ENCODE data around the gene TMCC3.

Gene TMCC3

GRCh38 chr12:94673496-94673895, 23.1 kb upstream of the TMCC3 start:
- no peak for DNase-seq

- DNase-seq = no peak
Measured at GRCh38 chr12:94671917-94672316, 21.6 kb upstream of the TMCC3 start.

DNA sequence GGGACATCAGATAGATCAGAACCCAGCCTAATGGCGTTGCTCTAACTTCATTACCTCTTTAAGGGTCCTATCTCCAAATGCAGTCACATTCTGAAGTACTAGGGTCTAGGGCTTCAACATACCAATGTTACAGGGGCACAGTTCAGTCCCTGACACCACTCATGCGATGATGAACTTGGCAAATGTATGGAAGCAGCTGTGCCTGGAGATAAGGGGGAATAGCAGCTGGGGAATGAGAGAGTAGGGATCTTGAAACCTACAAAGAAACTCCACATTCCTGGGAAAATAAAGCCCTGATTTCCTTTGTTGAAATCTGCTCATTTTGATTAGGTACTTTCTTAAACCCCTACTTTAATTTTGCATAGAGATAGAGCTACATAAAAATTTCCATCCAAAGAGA, 20.5 kb upstream of the TMCC3 start:
- DNase-seq = no peak

DNA sequence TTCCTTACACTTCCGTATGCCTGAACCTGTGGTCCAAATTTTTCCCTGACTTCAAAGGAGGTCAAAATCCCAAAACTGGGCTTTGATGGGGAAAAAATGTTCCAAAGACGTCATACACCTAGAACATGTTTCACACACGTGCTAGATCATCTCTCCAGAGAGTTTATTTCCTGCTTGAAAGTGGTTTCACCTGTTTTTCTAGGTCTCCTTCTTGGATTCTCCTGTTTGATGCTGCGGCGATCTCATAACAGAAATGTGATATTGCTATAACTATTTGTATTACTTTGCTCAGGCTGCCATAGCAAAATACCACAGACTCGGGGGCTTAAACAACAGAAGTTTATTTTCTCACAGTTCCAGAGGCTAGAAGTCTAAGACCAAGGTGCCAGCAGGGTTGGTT, 19.7 kb upstream of the TMCC3 start:
- no peak for DNase-seq

DNA sequence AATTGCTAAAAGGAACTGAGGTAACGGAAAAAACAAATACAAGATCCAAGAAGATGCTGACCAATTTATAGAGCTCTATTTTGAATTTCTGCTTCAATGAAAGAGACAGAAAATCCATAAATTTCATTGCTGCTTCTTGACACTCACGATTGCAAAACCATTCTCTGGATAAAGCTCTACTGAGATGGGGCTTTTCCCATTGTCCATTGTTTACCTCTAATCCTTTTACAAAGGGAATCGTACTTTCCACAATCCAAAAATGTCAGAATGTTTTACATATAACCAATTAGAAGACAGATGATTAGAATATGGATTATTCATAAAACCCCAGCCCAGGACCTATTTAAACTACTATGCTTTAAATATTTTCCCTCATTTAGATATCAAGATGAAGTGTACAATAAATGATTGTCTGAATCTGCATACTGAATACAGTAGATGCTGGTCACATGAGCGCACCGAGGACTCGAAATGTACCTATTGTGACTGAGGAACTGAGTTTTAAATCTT, 16.7 kb upstream of the TMCC3 start:
- DNase-seq = no peak

DNA sequence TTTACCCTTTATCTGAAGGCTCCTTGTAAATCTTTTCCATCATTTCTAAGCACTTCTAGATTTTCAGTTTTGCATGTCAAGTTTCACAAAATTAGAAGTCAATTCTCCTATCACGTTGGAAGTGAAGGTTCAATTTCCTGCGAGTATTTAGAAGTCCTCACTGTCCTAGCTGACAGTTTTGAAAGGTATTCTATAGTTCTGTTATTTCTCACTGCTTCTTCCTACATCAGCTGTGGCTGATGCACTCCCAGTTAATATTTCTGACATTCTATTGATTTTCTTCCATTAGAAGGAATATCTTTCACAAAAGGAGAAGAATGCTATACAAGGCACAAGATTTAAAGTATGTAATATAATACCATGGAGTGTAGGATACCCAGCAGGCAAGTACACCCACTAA, 15.8 kb upstream of the TMCC3 start:
- no peak for DNase-seq

- DNase-seq = no peak
Measured at GRCh38 chr12:94663702-94664101, 13.3 kb upstream of the TMCC3 start.

- DNase-seq = no peak
Measured at GRCh38 chr12:94663071-94663470, 12.7 kb upstream of the TMCC3 start.

DNA sequence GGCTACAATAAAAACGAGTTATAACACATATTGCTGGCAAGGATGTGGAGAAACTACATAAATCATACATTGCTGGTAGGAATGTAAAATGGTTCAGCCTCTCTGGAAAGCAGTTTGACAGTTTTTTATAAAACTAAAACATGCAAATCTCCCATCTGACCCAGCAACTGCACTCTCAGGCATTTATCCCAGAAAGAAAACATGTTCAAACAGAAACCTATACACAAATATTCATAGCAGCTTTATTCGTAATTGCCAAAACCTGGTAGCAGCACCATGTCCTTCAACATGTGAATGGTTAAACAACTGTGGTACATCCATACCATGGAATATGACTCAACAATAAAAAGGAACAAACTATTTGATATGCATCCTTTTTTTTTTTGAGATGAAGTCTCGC, 10.1 kb upstream of the TMCC3 start:
- no peak for DNase-seq

GRCh38 chr12:94659346-94659930, 9.1 kb upstream of the TMCC3 start:
- DNase-seq = no peak

DNA sequence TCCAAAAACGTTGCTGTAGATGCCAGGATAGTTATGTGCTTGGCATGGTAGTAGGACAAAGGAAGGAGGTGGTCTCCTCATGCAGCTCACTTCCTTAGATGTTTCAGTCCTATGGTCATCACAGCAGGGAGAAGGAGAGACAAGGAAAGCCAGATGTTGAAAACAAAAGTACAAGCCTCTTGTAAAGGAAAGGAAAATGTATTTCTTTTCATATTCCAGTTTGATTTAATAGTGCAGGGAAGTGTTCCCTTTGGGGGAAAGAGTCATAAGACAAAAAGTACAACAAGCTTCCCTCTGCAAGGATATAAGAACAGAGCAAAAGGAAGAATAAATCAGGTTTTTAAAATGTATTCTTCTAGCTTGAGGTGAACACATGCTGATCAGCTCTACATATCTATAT, 8.6 kb upstream of the TMCC3 start:
- no peak for DNase-seq

DNA sequence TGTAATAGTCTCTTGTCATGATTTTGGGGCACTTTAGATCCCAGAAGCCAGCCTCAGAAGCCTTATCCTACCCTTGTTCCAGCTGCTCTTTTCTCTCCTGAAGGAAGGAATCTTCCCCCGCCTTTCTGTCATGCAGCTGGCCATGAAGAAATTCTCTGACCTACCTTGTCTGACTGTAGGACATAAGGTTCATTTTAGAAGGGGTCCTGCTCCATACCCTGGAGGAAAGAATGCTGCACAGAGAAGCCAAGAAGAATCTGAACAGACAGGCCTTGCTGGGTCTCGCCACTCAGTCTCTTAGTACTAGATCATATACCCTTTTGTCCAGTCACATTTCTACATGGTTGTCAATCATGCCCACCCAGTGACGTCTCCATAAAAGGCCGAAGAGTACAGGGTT, 6.2 kb upstream of the TMCC3 start:
- DNase-seq = no peak

GRCh38 chr12:94649349-94650142, 811 bp downstream of the TMCC3 start:
- DNase-seq = no peak

GRCh38 chr12:94648578-94648977, 1.8 kb downstream of the TMCC3 start:
- DNase-seq = no peak

GRCh38 chr12:94644141-94644979, 6.0 kb downstream of the TMCC3 start:
- no peak for DNase-seq

DNA sequence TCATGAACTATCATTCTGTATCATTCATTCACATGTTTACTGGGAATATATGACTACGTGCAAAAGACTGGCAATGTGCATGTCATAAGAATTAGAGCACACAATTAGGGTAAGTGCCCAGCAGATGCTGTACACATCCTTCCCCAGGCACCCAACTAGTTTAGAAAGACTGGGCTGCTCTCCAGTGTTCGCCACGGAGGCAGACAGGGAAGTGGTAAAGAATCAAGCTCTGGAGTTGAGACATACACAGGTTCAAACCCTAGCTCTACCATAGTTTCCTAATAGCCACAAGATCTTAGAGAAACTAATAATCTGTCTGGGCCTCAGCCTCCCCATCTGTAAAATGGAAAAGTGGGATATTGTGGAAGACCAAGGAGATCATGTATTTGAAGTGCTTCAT, 6.8 kb downstream of the TMCC3 start:
- DNase-seq = no peak

GRCh38 chr12:94641283-94641682, 9.1 kb downstream of the TMCC3 start:
- no peak for DNase-seq

GRCh38 chr12:94640134-94640928, 10.0 kb downstream of the TMCC3 start:
- no peak for DNase-seq

GRCh38 chr12:94638521-94638920, 11.8 kb downstream of the TMCC3 start:
- DNase-seq = no peak

- DNase-seq = no peak
Measured at GRCh38 chr12:94637390-94638113, 12.8 kb downstream of the TMCC3 start.

DNA sequence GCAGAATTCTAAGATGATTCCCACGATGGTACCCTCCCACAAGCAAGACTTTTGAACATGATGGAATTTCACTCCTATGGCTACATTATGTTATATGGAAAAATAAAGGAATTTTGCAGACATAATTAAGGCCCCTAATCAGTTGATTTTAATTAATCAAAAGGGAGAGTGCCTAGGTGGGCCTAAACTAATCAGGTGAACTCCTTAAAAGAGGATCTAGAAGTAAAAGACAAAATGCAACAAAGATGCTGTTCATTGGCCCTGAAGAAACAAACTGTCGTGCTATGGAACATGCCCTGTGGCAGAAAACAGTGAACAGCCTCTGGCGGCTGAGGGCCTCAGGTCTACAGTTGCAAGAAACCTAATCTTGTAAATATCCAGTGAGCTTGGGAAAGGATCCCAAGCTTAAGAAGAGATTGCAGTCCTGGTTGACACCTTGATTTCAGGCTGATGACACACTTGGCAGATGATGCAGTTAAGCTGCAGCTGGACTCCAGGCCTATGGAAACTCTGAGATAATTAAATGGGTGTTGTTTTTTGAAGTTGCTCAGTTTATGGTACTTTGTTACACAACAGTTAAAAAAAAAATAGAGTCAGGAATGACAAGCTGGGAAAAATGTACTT, 13.8 kb downstream of the TMCC3 start:
- DNase-seq = no peak

- no peak for DNase-seq
Measured at GRCh38 chr12:94634717-94635116, 15.6 kb downstream of the TMCC3 start.
